CD4-positive, alpha-beta memory T cell (primary cell): Measurements from ENCODE around the gene CAPN15. TPM values are rescaled to one million over a fixed set of nuclear protein-coding genes. Genes with fewer than 3 reads are reported as not detected.
A peak's percentile ranks its signal among the peaks of the same experiment; 100 is the strongest.
"Not testable (repeated sequence)": the region's sequence is repeated elsewhere in the genome, so short reads cannot be mapped to it uniquely, and the experiment has no call there.

Source experiments
- CTCF ChIA-PET: fragments of 350-600 bp; sonication (Branson Sonifier 250); formaldehyde crosslinking; loops from one replicate; lab custom pipeline; 2021; ENCODE audit warnings: inconsistent platforms; ENCODE audit not compliant: partially characterized antibody; lab: Charles Lee
- POLR2A ChIA-PET: fragments of 350-600 bp; sonication (Branson Sonifier 250); formaldehyde crosslinking; loops from one replicate; lab custom pipeline; 2021; ENCODE audit not compliant: partially characterized antibody; lab: Charles Lee
- DNase-seq, 5 donors: peaks; one replicate each; pipeline versions ENCODE4 v3.0.0 to v3.0.0-alpha.2; 2020 to 2022; ENCODE audit warnings: mixed read lengths in 1 of 5
- H3K27ac ChIP-seq: one replicate; pipeline ENCODE4 v1.7.0; 2013; ENCODE audit warnings: low read depth, low read length
- H3K27me3 ChIP-seq: 2 replicates; pipeline ENCODE4 v1.7.0; 2013; ENCODE audit warnings: mild to moderate bottlenecking, low read length, moderate library complexity; ENCODE audit not compliant: insufficient read depth
- H3K36me3 ChIP-seq: 2 replicates; pipeline ENCODE4 v1.7.0; 2013; ENCODE audit warnings: mild to moderate bottlenecking, low read length, moderate library complexity; ENCODE audit not compliant: insufficient read depth
- H3K4me1 ChIP-seq: 2 replicates; pipeline ENCODE4 v1.7.0; 2013; ENCODE audit warnings: mild to moderate bottlenecking, low read length, moderate library complexity; ENCODE audit not compliant: insufficient read depth
- H3K4me3 ChIP-seq, 2 donors: one replicate each; pipeline ENCODE4 v1.7.0; 2013; ENCODE audit warnings: low read length in 2 of 2, mild to moderate bottlenecking in 1 of 2
- H3K9me3 ChIP-seq, 2 donors: one replicate each; pipeline ENCODE4 v1.7.0; 2013; ENCODE audit warnings: low read length in 2 of 2, control low read depth in 1 of 2; ENCODE audit not compliant: control insufficient read depth in 1 of 2
- H3K27ac Mint-ChIP-seq, 7 donors: one replicate each; pipeline ENCODE4 v1.8.0; 2020 to 2021; ENCODE audit warnings: mixed read lengths in 7 of 7, mild to moderate bottlenecking in 6 of 7, inconsistent platforms in 3 of 7, moderate library complexity in 3 of 7
- H3K27me3 Mint-ChIP-seq, 2 donors: one replicate each; pipeline ENCODE4 v1.8.0; 2020 to 2021; ENCODE audit warnings: mixed read lengths in 2 of 2
- H3K36me3 Mint-ChIP-seq, 2 donors: one replicate each; pipeline ENCODE4 v1.8.0; 2020 to 2021; ENCODE audit warnings: mixed read lengths in 2 of 2, inconsistent platforms in 1 of 2, mild to moderate bottlenecking in 1 of 2
- H3K4me1 Mint-ChIP-seq, 4 donors: one replicate each; pipeline ENCODE4 v1.8.0; 2020 to 2021; ENCODE audit warnings: mixed read lengths in 4 of 4, mild to moderate bottlenecking in 1 of 4
- H3K4me3 Mint-ChIP-seq, 8 donors: one replicate each; pipeline ENCODE4 v1.8.0; 2020 to 2021; ENCODE audit warnings: mixed read lengths in 8 of 8, mild to moderate bottlenecking in 7 of 8, moderate library complexity in 6 of 8, inconsistent platforms in 3 of 8
- H3K9me3 Mint-ChIP-seq, 8 donors: one replicate each; pipeline ENCODE4 v1.8.0; 2020 to 2021; ENCODE audit warnings: mixed read lengths in 8 of 8, mild to moderate bottlenecking in 5 of 8, inconsistent platforms in 3 of 8, moderate library complexity in 1 of 8
- intact Hi-C: fragments of 100-400 bp; cut with micrococcal nuclease; formaldehyde crosslinking; loops from one replicate; pipeline ENCODE4 v1.15.1; 2023
- polyA plus RNA-seq, 2 donors: library from polyadenylated mRNA; unstranded; fragments of 300-500 nt; fragmentation: Illumina TruSeq; gene quantifications; one replicate each; pipeline ENCODE4 v1.2.3, GENCODE V29; 2021
- total RNA-seq, 2 experiments: library from RNA; stranded (reverse); gene quantifications; one replicate each; pipeline ENCODE4 v1.2.3, GENCODE V29; 2021

CAPN15 gene
- 10 to 100 TPM; 74.0 to 77.4 TPM for total RNA-seq
- polyA plus RNA-seq, result 10 to 100 TPM in 1 of 2 donors, 1 to 10 TPM in 1; 5.3 to 14.1 TPM

DNA sequence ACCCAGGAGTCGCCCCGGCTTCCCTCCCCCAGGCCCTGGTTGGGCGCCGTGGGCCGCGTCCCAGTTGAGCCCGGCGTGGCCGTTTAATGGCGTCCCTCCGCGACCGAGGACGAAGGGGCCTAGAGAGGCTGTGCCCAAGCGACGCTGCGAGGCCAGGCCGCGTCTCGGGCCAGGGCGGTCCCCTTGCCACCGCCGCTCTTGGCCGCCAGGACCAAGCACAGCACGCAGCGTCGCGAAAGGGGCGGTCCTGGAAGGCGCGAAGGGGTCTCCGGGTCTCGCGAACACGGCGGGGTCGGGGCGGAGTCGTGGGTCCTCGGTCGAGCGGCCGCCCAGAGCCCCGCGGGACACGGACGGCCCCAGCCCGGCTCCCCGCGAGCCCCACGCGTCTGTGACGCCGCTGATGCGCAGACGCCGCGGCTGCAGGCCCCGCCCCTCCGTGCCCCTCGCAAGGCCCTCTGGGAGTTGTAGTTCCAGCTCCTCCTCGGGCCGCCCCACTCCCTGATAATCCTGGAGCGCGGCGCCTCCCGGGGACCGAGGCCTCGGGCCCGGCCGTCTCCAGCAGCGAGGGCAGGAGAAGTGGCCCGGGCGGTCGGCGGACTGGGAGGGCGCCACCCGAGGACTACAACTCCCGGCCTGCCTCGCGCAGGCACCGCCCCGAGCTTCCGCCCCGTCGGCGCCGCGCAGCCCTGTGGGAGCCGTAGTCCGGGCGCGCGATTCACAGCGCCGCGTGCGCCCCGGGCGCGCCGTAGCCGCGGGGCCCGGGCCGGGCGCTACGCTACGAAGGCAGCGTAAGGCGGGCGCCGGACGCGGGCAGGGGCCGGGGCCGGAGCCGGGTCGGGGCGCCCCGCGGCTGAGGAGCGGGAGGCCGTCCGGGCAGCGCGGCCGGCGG lies at the start of gene CAPN15:
CAPN15 (plus strand) TSS at position 698 of the 889 bp plus-strand sequence. CDS start 19,127 bp downstream, outside the sequence.
- Mint-ChIP-seq H3K4me1 (peaks cover 16 to 44% (median 29%) of the 10 kb centered on the region in 4 donors), H3K9me3 (peaks cover 0 to 2% (median 0%) of the 10 kb centered on the region in 8 donors), H3K4me3 (peak within 1 kb of the TSS; percentile 90 to 95 (median 92)), H3K27ac (peak within 1 kb of the TSS; percentile 86 to 95 (median 93)), H3K27me3 (no peaks in the 10 kb centered on the region), H3K36me3 (peaks cover 0 to 8% of the 10 kb centered on the region in 2 donors)
- ChIA-PET POLR2A (interaction anchor here (0.7 to 2.1 kb wide), 11 partner anchors 30 to 261 kb away, joined by 3 to 16 read pairs (median 4); partner anchors contain the start of genes METTL26, NHLRC4, RAB11FIP3 and RPUSD1), CTCF (no interaction called here)
- H3K9me3 ChIP-seq, result no peaks in the 10 kb centered on the region
- peak; percentile 82 to 92 (median 89) for DNase-seq
- H3K36me3 ChIP-seq, result peaks cover 5% of the 10 kb centered on the region
- H3K27ac ChIP-seq, result peak within 1 kb of the TSS; percentile 89
- H3K27me3 ChIP-seq, result no peaks in the 10 kb centered on the region
- intact Hi-C loops, result loop anchor here (1.0 kb wide), 4 partner anchors 42 to 126 kb away; partner anchors contain the start of genes DECR2, PIGQ and RAB11FIP3
- H3K4me3 ChIP-seq, result peak within 1 kb of the TSS; percentile 50 to 81
- H3K4me1 ChIP-seq, result peaks cover 43% of the 10 kb centered on the region

- H3K27ac ChIP-seq, H3K4me3 Mint-ChIP-seq, H3K4me1 ChIP-seq, intact Hi-C loops, DNase-seq, H3K9me3 ChIP-seq, H3K27me3 ChIP-seq, POLR2A ChIA-PET, H3K4me1 Mint-ChIP-seq, H3K27ac Mint-ChIP-seq, H3K9me3 Mint-ChIP-seq, H3K4me3 ChIP-seq, H3K27me3 Mint-ChIP-seq, H3K36me3 ChIP-seq: not testable (repeated sequence)
- CTCF ChIA-PET, result interaction anchor here (1.3 kb wide), 1 partner anchor 24 kb away, joined by 3 read pairs; no protein-coding TSS in a partner anchor
- H3K36me3 Mint-ChIP-seq, result peaks cover 10 to 16% of the 10 kb centered on the region in 2 donors
Measured at GRCh38 chr16:478287-478686, 49.2 kb upstream of the CAPN15 start.

DNA sequence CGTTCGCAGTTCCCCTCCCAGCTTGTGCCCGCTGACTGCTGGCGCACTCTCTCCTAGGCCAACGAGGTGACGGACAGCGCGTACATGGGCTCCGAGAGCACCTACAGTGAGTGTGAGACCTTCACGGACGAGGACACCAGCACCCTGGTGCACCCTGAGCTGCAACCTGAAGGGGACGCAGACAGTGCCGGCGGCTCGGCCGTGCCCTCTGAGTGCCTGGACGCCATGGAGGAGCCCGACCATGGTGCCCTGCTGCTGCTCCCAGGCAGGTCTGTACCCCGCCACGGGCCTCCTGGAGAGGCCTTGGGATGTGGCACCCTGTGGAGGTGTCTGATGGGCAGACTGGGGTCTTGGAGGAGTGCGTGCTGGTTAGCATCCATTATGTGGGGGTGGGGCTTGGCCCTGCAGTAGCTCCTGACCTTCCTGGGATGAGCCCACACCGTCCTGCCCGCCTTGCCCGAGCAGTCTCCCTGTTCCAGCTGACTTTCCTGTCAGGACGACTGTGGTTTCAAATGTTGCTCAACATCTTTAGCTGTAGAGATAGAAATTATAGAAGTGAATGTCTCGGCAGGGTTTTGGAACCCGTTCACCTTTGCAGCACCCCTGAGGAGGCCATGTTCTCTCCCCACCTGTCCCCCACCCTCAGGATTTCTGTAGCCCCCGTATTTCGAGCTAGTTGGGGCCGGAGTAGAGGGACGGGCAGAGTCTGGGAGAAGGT lies 44.9 kb upstream of the CAPN15 start:
- intact Hi-C loops, result no loop called here
- no peaks in the 10 kb centered on the region for H3K9me3 Mint-ChIP-seq
- peak overlapping the region in 1 of 7 donors; percentile 73 for H3K27ac Mint-ChIP-seq
- no peak for DNase-seq
- Histone ChIP-seq H3K27me3 (no peaks in the 10 kb centered on the region), H3K9me3 (no peaks in the 10 kb centered on the region), H3K36me3 (no peaks in the 10 kb centered on the region), H3K4me3 (no peak overlapping the region), H3K4me1 (no peaks in the 10 kb centered on the region), H3K27ac (no peak overlapping the region)
- no peaks in the 10 kb centered on the region for H3K27me3 Mint-ChIP-seq
- H3K36me3 Mint-ChIP-seq, result peaks cover under 1 to 12% of the 10 kb centered on the region in 2 donors
- H3K4me3 Mint-ChIP-seq, result no peak overlapping the region
- H3K4me1 Mint-ChIP-seq, result peaks cover 0 to under 1% (median 0%) of the 10 kb centered on the region in 4 donors
- ChIA-PET POLR2A (no interaction called here), CTCF (no interaction called here)

DNA sequence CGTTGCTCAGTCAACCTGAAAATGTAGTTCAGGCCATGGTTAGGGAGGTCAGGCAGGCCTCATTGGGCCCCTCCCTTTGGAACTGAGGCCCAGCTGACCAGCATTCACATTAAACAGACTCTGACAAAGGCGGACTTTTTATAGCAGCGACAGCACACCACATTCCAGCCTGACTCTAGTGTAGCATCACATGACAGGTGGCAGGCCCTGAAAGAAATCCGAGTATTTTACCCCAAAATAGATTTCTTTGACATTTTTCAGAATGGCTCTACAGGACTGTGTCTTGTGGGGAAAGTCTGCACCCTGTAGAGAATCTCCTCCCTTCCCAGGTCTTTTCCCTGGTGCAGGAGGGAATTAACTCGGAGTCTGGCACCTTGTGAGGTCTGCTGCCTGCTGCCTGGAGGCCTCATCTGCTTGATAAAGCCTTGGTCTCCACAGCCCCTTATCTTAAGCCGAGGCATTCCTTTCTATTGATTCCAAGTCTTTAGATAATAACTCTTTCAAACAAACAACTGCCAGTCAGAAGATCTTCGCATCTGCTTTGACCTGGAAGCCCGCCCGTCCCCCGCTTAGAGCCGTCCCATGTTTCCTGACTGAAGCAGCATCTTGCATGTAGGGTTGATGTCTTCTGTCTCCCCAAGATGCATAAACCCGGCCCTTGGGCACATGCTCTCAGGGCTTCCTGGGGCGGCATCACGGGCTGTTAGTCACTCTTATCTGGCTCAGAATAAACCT lies 44.0 kb upstream of the CAPN15 start:
- H3K9me3 ChIP-seq, result no peaks in the 10 kb centered on the region
- Mint-ChIP-seq H3K36me3 (peaks cover 4 to 15% of the 10 kb centered on the region in 2 donors), H3K27me3 (no peaks in the 10 kb centered on the region), H3K4me3 (no peak overlapping the region), H3K27ac (no peak overlapping the region), H3K4me1 (peaks cover 0 to 2% (median 1%) of the 10 kb centered on the region in 4 donors), H3K9me3 (no peaks in the 10 kb centered on the region)
- no peaks in the 10 kb centered on the region for H3K36me3 ChIP-seq
- H3K27ac ChIP-seq, result no peak overlapping the region
- DNase-seq, result no peak
- no peak overlapping the region for H3K4me3 ChIP-seq
- ChIA-PET CTCF (no interaction called here), POLR2A (no interaction called here)
- H3K4me1 ChIP-seq, result no peaks in the 10 kb centered on the region
- H3K27me3 ChIP-seq, result no peaks in the 10 kb centered on the region
- intact Hi-C loops, result no loop called here

GRCh38 chr16:489606-490005 lies 37.9 kb upstream of the CAPN15 start:
- intact Hi-C loops, result no loop called here
- ChIA-PET CTCF (no interaction called here), POLR2A (no interaction called here)
- Mint-ChIP-seq H3K4me3 (no peak overlapping the region), H3K9me3 (no peaks in the 10 kb centered on the region), H3K36me3 (peaks cover 15 to 22% of the 10 kb centered on the region in 2 donors), H3K4me1 (peaks cover 0 to 2% (median 1%) of the 10 kb centered on the region in 4 donors), H3K27me3 (no peaks in the 10 kb centered on the region), H3K27ac (no peak overlapping the region)
- Histone ChIP-seq H3K27me3 (no peaks in the 10 kb centered on the region), H3K36me3 (peaks cover 12% of the 10 kb centered on the region), H3K27ac (no peak overlapping the region), H3K4me1 (no peaks in the 10 kb centered on the region), H3K9me3 (no peaks in the 10 kb centered on the region), H3K4me3 (no peak overlapping the region)
- DNase-seq, result no peak

DNA sequence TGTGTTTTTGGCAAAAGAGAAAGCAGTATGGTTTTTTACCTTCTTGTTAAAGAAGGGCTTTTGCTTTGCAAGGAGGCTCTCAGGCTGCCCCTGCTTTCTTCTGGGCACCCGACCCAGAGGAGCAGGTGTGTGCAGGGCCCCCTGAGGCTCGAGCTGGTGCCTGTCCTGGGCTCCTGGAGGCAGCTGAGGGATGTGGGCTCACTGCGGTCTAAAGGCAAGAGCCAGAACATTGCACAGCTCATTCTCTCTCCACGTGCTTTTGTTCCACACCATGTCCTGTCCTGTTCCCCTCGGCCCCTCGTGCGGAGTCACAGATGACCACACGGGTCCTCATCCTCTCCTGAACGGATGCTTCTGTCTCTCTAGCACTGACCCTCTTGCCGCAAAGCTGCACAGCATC lies 36.7 kb upstream of the CAPN15 start:
- Histone ChIP-seq H3K4me1 (no peaks in the 10 kb centered on the region), H3K9me3 (no peaks in the 10 kb centered on the region), H3K4me3 (no peak overlapping the region), H3K27ac (no peak overlapping the region), H3K36me3 (peaks cover 12% of the 10 kb centered on the region), H3K27me3 (no peaks in the 10 kb centered on the region)
- H3K4me3 Mint-ChIP-seq, result peak overlapping the region in 1 of 8 donors; percentile 68
- H3K36me3 Mint-ChIP-seq, result peaks cover 15 to 22% of the 10 kb centered on the region in 2 donors
- CTCF ChIA-PET, result interaction anchor here (1.0 kb wide), 1 partner anchor 425 kb away, joined by 3 read pairs; no protein-coding TSS in a partner anchor
- no peaks in the 10 kb centered on the region for H3K27me3 Mint-ChIP-seq
- POLR2A ChIA-PET, result no interaction called here
- H3K9me3 Mint-ChIP-seq, result no peaks in the 10 kb centered on the region
- intact Hi-C loops, result no loop called here
- H3K27ac Mint-ChIP-seq, result no peak overlapping the region
- peaks cover 0 to 2% (median 1%) of the 10 kb centered on the region in 4 donors for H3K4me1 Mint-ChIP-seq
- DNase-seq, result no peak
